Measurements from ENCODE around the gene MYO1E. TPM values are rescaled to one million over a fixed set of nuclear protein-coding genes. Genes with fewer than 3 reads are reported as not detected.

MYO1E gene
- total RNA-seq, 1 donor = 336 TPM

DNA sequence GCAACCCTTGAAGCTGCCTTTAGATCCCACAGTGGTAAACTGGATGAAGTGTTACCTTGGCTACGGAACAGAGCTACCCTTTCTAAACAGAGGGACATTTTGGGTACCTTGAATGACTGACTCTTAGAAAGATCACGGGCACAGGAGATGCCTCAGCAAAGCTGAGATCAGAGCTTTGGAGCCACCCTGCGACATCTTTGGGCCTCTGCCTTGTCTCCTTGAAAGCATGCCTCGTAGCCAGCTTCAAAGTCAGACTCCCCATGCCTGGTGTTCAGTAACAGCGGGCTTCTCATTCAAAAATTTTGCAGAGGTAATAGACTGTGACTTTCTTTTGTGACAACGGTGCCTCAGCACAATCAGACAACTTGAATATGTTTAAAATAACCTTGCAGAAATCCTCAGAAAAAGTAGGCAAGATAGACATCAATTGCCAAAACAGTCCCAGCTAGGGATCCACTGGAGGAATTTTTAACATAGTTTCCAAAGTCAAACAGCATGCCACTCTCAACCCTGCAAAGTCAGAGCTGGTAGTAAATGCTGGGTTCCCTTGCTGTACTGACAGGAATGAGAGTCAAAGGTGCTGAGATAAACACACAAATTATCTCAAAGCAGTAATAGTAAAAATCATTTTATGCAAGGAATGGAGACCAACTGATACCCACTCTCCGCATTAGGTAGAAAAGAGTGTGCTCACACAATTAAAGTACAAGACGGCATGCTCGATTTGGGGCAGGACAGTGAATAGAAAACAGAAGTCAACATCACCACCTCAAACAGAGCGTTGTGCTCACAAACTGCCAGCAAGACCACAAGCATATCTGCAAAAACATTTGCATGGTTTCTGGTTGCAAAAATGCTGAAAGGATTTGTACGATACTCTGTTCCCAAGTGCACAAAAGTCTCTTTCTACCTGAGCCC lies 82.1 kb downstream of the MYO1E start:
- H3K9me3 ChIP-seq (ENCODE audit: low read depth, low read length) = no peaks in the 10 kb centered on the region
- H3K27me3 ChIP-seq (ENCODE audit: insufficient read depth, low read length) = no peaks in the 10 kb centered on the region
- DNase-seq (ENCODE audit: insufficient read length, low spot score, missing footprints) = no peak
- H3K4me2 ChIP-seq (ENCODE audit: insufficient read depth, low read length) = peak overlapping the region; percentile 14
- peaks cover 44% of the 10 kb centered on the region for H3K4me1 ChIP-seq (ENCODE audit: insufficient read depth, low read length)
- no peaks in the 10 kb centered on the region for H4K20me1 ChIP-seq (ENCODE audit: insufficient read depth, low read length)
- peaks cover 82% of the 10 kb centered on the region for H3K79me2 ChIP-seq (ENCODE audit: insufficient read depth, low read length)
- H3K4me3 ChIP-seq (ENCODE audit: insufficient read depth, low read length) = no peak overlapping the region
- H3K36me3 ChIP-seq (ENCODE audit: insufficient read depth, low read length) = no peaks in the 10 kb centered on the region
- H2AFZ ChIP-seq (ENCODE audit: low read length) = no peak overlapping the region
- TF ChIP-seq, protein P1, sequence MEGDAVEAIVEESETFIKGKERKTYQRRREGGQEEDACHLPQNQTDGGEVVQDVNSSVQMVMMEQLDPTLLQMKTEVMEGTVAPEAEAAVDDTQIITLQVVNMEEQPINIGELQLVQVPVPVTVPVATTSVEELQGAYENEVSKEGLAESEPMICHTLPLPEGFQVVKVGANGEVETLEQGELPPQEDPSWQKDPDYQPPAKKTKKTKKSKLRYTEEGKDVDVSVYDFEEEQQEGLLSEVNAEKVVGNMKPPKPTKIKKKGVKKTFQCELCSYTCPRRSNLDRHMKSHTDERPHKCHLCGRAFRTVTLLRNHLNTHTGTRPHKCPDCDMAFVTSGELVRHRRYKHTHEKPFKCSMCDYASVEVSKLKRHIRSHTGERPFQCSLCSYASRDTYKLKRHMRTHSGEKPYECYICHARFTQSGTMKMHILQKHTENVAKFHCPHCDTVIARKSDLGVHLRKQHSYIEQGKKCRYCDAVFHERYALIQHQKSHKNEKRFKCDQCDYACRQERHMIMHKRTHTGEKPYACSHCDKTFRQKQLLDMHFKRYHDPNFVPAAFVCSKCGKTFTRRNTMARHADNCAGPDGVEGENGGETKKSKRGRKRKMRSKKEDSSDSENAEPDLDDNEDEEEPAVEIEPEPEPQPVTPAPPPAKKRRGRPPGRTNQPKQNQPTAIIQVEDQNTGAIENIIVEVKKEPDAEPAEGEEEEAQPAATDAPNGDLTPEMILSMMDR (IDR thresholded peaks at IDR 0.05; ENCODE audit: extremely low read depth, low read depth, low read length) = no peak
- H3K27ac ChIP-seq (ENCODE audit: low read depth, low read length) = no peak overlapping the region

DNA sequence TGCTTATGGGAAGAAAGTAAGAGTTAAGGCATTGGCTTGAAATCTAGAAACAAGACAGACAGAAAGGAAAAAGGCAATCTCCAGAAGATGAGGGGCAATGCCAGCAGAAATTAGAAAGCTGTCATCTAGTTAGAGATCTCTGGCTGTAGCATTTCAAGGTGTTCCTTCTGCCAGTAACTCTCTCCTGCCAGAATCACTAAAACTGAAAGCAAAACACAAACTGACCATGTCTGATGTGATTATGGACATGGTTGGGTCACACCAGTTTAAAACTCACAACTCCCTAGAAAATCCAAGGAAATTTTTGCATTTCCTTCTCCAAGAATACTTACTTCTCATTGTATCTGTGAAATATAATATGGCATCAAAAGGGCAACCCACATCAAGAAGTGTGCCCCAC lies 83.1 kb downstream of the MYO1E start:
- DNase-seq (ENCODE audit: insufficient read length, low spot score, missing footprints) = no peak
- Histone ChIP-seq H3K27ac (ENCODE audit: low read depth, low read length) (no peak overlapping the region), H3K36me3 (ENCODE audit: insufficient read depth, low read length) (no peaks in the 10 kb centered on the region), H3K9me3 (ENCODE audit: low read depth, low read length) (no peaks in the 10 kb centered on the region), H3K79me2 (ENCODE audit: insufficient read depth, low read length) (peaks cover 85% of the 10 kb centered on the region), H3K4me3 (ENCODE audit: insufficient read depth, low read length) (no peak overlapping the region), H2AFZ (ENCODE audit: low read length) (no peak overlapping the region), H4K20me1 (ENCODE audit: insufficient read depth, low read length) (no peaks in the 10 kb centered on the region), H3K4me1 (ENCODE audit: insufficient read depth, low read length) (peaks cover 34% of the 10 kb centered on the region), H3K4me2 (ENCODE audit: insufficient read depth, low read length) (no peak overlapping the region), H3K27me3 (ENCODE audit: insufficient read depth, low read length) (no peaks in the 10 kb centered on the region)
- TF ChIP-seq, protein P1 (IDR thresholded peaks at IDR 0.05; ENCODE audit: extremely low read depth, low read depth, low read length) = no peak

GRCh38 chr15:59283717-59284391 lies 88.8 kb downstream of the MYO1E start:
- Histone ChIP-seq H3K4me2 (ENCODE audit: insufficient read depth, low read length) (no peak overlapping the region), H4K20me1 (ENCODE audit: insufficient read depth, low read length) (peaks cover 32% of the 10 kb centered on the region), H3K36me3 (ENCODE audit: insufficient read depth, low read length) (no peaks in the 10 kb centered on the region), H3K27ac (ENCODE audit: low read depth, low read length) (no peak overlapping the region), H3K79me2 (ENCODE audit: insufficient read depth, low read length) (peaks cover 80% of the 10 kb centered on the region), H3K4me3 (ENCODE audit: insufficient read depth, low read length) (no peak overlapping the region), H3K4me1 (ENCODE audit: insufficient read depth, low read length) (peaks cover 2% of the 10 kb centered on the region), H2AFZ (ENCODE audit: low read length) (no peak overlapping the region), H3K27me3 (ENCODE audit: insufficient read depth, low read length) (no peaks in the 10 kb centered on the region), H3K9me3 (ENCODE audit: low read depth, low read length) (no peaks in the 10 kb centered on the region)
- DNase-seq (ENCODE audit: insufficient read length, low spot score, missing footprints) = no peak
- TF ChIP-seq, protein P1 (IDR thresholded peaks at IDR 0.05; ENCODE audit: extremely low read depth, low read depth, low read length) = no peak

Measured in osteoblast (primary cell).